Measurements from ENCODE around the gene ADAR. TPM values are rescaled to one million over a fixed set of nuclear protein-coding genes. Genes with fewer than 3 reads are reported as not detected.

ADAR gene
- total RNA-seq, 2 donors from 2014 or later: 54.0 to 103 TPM

GRCh38 chr1:154571964-154572288 is 36.1 kb downstream of the ADAR start:
- Histone ChIP-seq H3K27ac (no peak overlapping the region), H3K4me3 (no peak overlapping the region), H3K36me3 (replicated peaks in 1 of 2; ENCODE audit: insufficient read depth in 1 of 2, low read depth in 2 of 2) (no peaks in the 10 kb centered on the region), H3K9me3 (no peaks in the 10 kb centered on the region), H3K27me3 (peaks cover 0 to 3% of the 10 kb centered on the region in 2 donors), H3K4me1 (peaks cover 11% of the 10 kb centered on the region)
- DNase-seq (no peak), ATAC-seq (no peak)
- 87 to 95% methylated on average over 16 to 23 of the region's 29 CpGs for WGBS, 2 donors
- no peak for TF ChIP-seq CTCF (IDR thresholded peaks at IDR 0.05)
- TF ChIP-seq POLR2A (IDR thresholded peaks at IDR 0.05): no peak
- intact Hi-C loops (cut with DNase I): no loop called here

- TF ChIP-seq POLR2A (IDR thresholded peaks at IDR 0.05): no peak
- no peak for TF ChIP-seq CTCF (IDR thresholded peaks at IDR 0.05)
- no peak overlapping the region for H3K4me3 ChIP-seq
- H3K4me1 ChIP-seq: peaks cover 11% of the 10 kb centered on the region
- H3K36me3 ChIP-seq (replicated peaks in 1 of 2; ENCODE audit: insufficient read depth in 1 of 2, low read depth in 2 of 2): no peaks in the 10 kb centered on the region
- H3K27me3 ChIP-seq: peaks cover 0 to 4% of the 10 kb centered on the region in 2 donors
- 94% methylated on average over 42 to 51 of the region's 59 CpGs for WGBS, 2 donors
- no peaks in the 10 kb centered on the region for H3K9me3 ChIP-seq
- no peak for DNase-seq
- H3K27ac ChIP-seq: no peak overlapping the region
- intact Hi-C loops (cut with DNase I): no loop called here
- ATAC-seq: no peak
These were observed 36.6 kb downstream of the ADAR start for GRCh38 chr1:154571244-154571963.

- DNase-seq (no peak), ATAC-seq (no peak)
- TF ChIP-seq POLR2A (IDR thresholded peaks at IDR 0.05) (no peak), CTCF (IDR thresholded peaks at IDR 0.05) (no peak)
- H3K27me3 ChIP-seq: peaks cover 0 to 4% of the 10 kb centered on the region in 2 donors
- intact Hi-C loops (cut with DNase I): loop anchor here (10.0 kb wide), 1 partner anchor 317 kb away; no protein-coding TSS in a partner anchor
- no peaks in the 10 kb centered on the region for H3K36me3 ChIP-seq (replicated peaks in 1 of 2; ENCODE audit: insufficient read depth in 1 of 2, low read depth in 2 of 2)
- peak overlapping the region in 1 of 4 donors; percentile 10 for H3K27ac ChIP-seq
- no peaks in the 10 kb centered on the region for H3K9me3 ChIP-seq
- no peak overlapping the region for H3K4me3 ChIP-seq
- peaks cover 11% of the 10 kb centered on the region for H3K4me1 ChIP-seq
- 33 to 37% methylated on average over 14 to 17 of the region's 17 CpGs for WGBS, 2 donors
These were observed 39.7 kb downstream of the ADAR start for GRCh38 chr1:154568157-154568815.

- intact Hi-C loops (cut with DNase I): loop anchor here (10.0 kb wide), 1 partner anchor 317 kb away; no protein-coding TSS in a partner anchor
- H3K27ac ChIP-seq: peak within 1 kb of the TSS in 1 of 4 donors; percentile 10
- WGBS, 2 donors: 3 to 11% methylated on average over 22 to 53 of the region's 53 CpGs
These were observed 40.4 kb downstream of the ADAR start, which contains the start of gene CHRNB2 for GRCh38 chr1:154567386-154568156. TSS of gene CHRNB2 (plus strand) at chr1:154567778. CDS start at chr1:154568045, 267 bp downstream.

More at GRCh38 chr1:154567386-154568156, 40.4 kb downstream of the ADAR start, which contains the start of gene CHRNB2:
- peaks cover 11% of the 10 kb centered on the region for H3K4me1 ChIP-seq
- TF ChIP-seq POLR2A (IDR thresholded peaks at IDR 0.05) (no peak), CTCF (IDR thresholded peaks at IDR 0.05) (peak in 2 of 7 experiments; percentile 23 to 33)
- peaks cover 0 to 4% of the 10 kb centered on the region in 2 donors for H3K27me3 ChIP-seq
- no peak within 1 kb of the TSS for H3K4me3 ChIP-seq
- peak; percentile 97 for ATAC-seq
- peak; percentile 73 to 82 (median 78) for DNase-seq
- H3K9me3 ChIP-seq: no peaks in the 10 kb centered on the region
- no peaks in the 10 kb centered on the region for H3K36me3 ChIP-seq (replicated peaks in 1 of 2; ENCODE audit: insufficient read depth in 1 of 2, low read depth in 2 of 2)
